ENCODE results near the gene SLC38A1.

SLC38A1 gene

GRCh38 chr12:46160981-46161690, 107.7 kb downstream of the SLC38A1 start:
- DNase-seq, result no peak

DNA sequence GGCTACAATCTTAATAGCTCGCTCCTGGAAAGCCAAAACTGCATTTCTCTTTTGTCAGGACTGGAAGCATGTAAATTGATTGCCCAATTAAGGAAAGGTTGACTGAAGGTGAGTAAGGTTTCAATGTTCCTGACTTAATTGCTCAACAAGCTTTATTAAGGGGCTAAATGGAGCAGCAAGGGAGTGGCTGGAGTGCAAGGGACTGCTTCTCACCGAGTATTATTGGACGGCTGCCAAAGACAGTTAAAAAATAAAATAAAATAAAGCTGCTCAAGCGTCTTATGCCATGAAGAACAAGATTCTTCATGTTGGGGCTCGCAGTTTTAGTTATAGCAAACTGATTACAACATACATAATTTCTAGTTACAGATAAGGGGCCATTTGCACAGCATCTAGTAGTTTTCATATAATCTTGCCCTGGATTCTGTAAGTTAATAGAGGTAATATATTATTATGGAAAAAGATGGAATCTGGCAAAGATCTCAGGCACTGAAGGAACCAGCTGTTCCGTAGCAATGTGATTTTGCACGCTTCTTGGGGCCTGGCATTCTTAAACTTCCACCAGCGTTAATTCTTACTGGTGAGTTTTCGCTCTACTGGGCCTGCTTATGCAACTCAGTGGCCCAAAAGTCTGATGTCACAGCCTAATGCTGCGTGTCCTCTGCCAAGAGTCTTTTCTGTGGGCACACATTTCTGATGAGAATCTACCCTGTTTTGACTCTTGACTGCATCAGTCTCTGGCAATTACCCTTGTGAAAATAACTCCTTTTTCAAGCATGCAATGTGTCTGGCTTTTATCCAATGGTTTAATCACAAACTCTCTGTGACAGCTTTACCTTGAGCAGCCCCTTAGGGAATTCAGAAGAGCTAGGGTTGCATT, 108.5 kb downstream of the SLC38A1 start:
- no peak for DNase-seq

DNA sequence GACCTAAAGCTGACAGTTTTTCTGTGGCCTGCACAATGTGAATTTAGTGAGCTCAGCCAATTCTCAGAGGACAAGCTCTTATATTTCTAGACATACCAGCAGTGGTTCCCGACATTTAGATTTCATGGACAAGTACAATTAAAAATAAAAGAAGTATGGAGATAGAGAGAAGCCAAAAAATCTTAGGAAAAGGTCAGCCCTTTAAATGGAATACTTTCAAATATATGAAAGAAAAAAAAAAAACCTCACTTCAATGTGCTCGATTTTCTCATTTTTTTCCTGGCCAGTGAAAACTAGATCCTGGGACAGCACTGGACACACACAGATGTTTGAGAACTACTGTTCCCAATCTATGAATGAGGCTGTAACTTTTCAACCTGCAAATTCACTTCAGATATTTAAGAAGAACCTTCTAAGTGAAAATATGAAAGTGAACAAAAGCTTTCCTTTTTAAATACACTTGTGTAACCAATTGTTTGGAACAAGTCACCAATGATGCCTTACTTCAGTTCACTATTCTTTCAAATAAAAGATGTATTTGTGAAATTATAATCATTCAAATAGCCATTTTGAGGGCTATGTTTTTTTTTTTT, 109.4 kb downstream of the SLC38A1 start:
- no peak for DNase-seq

DNA sequence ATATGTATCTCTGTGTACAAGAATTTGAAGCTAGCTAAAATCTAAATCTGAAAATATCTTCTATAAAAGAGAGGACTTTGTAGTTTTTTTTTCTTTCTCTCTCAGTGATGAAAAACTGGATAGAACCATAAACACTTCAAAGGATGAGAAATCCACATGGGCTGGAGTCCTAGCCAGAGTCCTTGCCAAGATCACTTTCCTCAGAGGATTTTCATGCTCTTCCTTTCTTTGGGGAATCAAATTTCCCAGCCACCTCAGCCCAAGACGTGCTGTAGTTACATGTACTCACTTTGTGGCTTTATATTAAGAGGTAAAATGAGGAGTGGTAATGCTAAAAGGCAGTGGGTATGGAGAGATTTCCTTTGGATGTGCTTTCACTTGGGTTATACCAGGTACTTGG, 110.3 kb downstream of the SLC38A1 start:
- no peak for DNase-seq

GRCh38 chr12:46154221-46154985, 114.4 kb downstream of the SLC38A1 start:
- no peak for DNase-seq

- DNase-seq, result no peak
Observed at GRCh38 chr12:46153268-46153872, 115.5 kb downstream of the SLC38A1 start.

- no peak for DNase-seq
Observed at GRCh38 chr12:46152456-46152855, 116.4 kb downstream of the SLC38A1 start.

- no peak for DNase-seq
Observed at GRCh38 chr12:46150735-46151134, 118.1 kb downstream of the SLC38A1 start.

GRCh38 chr12:46149905-46150304, 118.9 kb downstream of the SLC38A1 start:
- DNase-seq, result no peak

GRCh38 chr12:46149079-46149464, 119.8 kb downstream of the SLC38A1 start:
- DNase-seq, result no peak

- DNase-seq, result no peak
Observed at GRCh38 chr12:46148327-46149078, 120.3 kb downstream of the SLC38A1 start.

DNA sequence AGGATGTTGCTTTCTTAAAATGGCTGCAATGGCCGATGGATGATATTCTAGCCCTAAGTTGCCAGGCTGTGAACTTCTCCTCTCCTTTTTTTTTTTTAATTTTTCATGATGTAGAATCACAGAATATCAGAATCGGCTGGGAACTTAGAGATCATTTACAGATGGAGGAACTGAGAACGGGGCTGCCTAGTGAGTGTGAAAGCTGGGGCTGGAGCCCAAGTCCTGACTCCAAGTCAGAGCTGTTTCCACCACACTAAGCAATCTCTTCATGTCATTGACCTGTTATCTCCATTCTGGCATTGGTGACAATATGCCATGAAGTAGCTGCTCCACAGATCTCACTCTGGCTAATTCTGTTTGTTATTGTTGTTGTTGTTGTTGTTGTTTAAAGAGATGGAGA, 121.7 kb downstream of the SLC38A1 start:
- no peak for DNase-seq

DNA sequence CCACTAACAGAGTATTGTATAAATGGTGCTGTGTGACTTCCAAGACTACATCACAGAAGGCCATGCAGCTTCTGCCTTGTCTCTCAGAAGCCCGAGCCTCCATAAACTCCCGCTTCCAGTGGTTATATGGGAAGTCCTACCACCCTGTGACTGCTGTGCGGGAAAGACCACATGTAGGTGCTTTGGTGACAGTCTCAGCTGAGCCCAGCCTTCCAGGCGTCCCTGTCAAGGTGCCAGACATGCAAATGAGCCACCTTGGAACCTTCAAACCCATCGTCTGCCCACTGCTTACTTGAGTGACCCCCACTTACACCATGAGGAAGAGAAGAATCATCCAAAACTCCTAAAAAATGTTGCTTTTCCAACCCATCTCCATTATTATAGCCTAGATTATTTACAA, 123.0 kb downstream of the SLC38A1 start:
- no peak for DNase-seq

DNA sequence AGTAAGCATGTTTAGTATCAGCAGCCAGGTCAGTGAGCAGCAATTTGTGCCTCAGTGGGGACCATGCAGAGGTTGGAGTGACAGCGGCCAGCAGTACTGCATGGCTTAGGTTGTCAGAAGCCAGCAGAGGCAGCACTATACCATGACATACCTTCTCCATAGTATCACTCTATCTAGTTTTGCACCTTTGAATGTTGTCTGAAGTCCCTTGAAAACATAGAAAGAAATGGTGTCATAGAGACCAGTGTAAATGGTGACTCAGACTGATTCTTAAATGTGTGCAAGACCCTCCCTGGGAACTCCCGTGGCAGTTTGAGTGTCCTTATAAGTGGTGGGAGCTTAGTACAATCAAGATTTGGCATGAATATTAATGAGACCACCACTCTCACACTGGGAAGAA, 124.4 kb downstream of the SLC38A1 start:
- DNase-seq, result no peak

- no peak for DNase-seq
Observed at GRCh38 chr12:46136249-46136648, 132.6 kb downstream of the SLC38A1 start.

GRCh38 chr12:46135750-46136149, 133.1 kb downstream of the SLC38A1 start:
- DNase-seq, result no peak

GRCh38 chr12:46134852-46135251, 134.0 kb downstream of the SLC38A1 start:
- DNase-seq, result no peak

GRCh38 chr12:46134205-46134811, 134.5 kb downstream of the SLC38A1 start:
- DNase-seq, result no peak

GRCh38 chr12:46133751-46134150, 135.1 kb downstream of the SLC38A1 start:
- no peak for DNase-seq

All from NK-92 treated with Interleukin-12 subunit alpha and Interleukin-12 subunit beta, amount 100 ng/mL, for 24 hours (cell line).